IMR-90 (cell line): ENCODE measurements around the gene SLC27A3. TPM values are rescaled to one million over a fixed set of nuclear protein-coding genes. Genes with fewer than 3 reads are reported as not detected.

Experiments used
- ATAC-seq: fragments of 200-7000 bp; cut with Tn5 transposase; 2 replicates; pipeline ENCODE4 v1.9.1; 2020; ENCODE audit warnings: low read depth, mild to moderate bottlenecking, moderate library complexity
- BruUV-seq: library from RNA; stranded (reverse); fragments of 400-500 nt; replicated peaks from 2 replicates; lab custom pipeline; 2021; lab: Mats Ljungman, UMichigan
- CTCF ChIA-PET: fragments of 300-600 bp; formaldehyde crosslinking; extraction: SDS; loops from one replicate; lab custom pipeline; 2021; ENCODE audit warnings: antibody characterized with exemption; lab: Yijun Ruan, JAX
- POLR2A ChIA-PET: fragments of 300-600 bp; sonication (Branson Sonifier 250); formaldehyde crosslinking; loops from one replicate; lab custom pipeline; 2022; ENCODE audit warnings: antibody characterized with exemption; ENCODE audit not compliant: unreplicated experiment; lab: Charles Lee
- DNase-seq: peaks from one replicate; pipeline ENCODE4 v3.0.0; 2013
- H2AFZ ChIP-seq: replicated peaks from 2 replicates; pipeline ENCODE3; 2013; ENCODE audit warnings: low read length, mild to moderate bottlenecking; ENCODE audit not compliant: poor library complexity
- H2AK5ac ChIP-seq: 2 replicates; pipeline ENCODE4 v1.6.1; 2013; ENCODE audit warnings: low read depth, low read length, inconsistent platforms
- H2AK9ac ChIP-seq: replicated peaks from 2 replicates; pipeline ENCODE3; 2013; ENCODE audit warnings: mild to moderate bottlenecking, low read depth, low read length, moderate library complexity; ENCODE audit not compliant: poor library complexity
- H2BK120ac ChIP-seq: 2 replicates; pipeline ENCODE4 v1.6.1; 2013; ENCODE audit warnings: low read depth, low read length, inconsistent platforms
- H2BK15ac ChIP-seq: 3 replicates; pipeline ENCODE4 v1.6.1; 2013; ENCODE audit warnings: low read depth, low read length, inconsistent platforms
- H2BK20ac ChIP-seq: 2 replicates; pipeline ENCODE4 v1.6.1; 2013; ENCODE audit warnings: low read depth, mild to moderate bottlenecking, inconsistent platforms, low read length, moderate library complexity
- H2BK5ac ChIP-seq: 2 replicates; pipeline ENCODE4 v1.6.1; 2013; ENCODE audit warnings: mild to moderate bottlenecking, low read depth, low read length, inconsistent platforms; ENCODE audit not compliant: poor library complexity, severe bottlenecking
- H3K14ac ChIP-seq: replicated peaks from 2 replicates; pipeline ENCODE4 v1.6.1; 2013; ENCODE audit warnings: low read depth, low read length, inconsistent platforms
- H3K18ac ChIP-seq: 2 replicates; pipeline ENCODE4 v1.6.1; 2013; ENCODE audit warnings: low read depth, low read length, control low read depth
- H3K23ac ChIP-seq: 2 replicates; pipeline ENCODE4 v1.6.1; 2013; ENCODE audit warnings: low read depth, low read length, inconsistent platforms
- H3K27ac ChIP-seq: 2 replicates; pipeline ENCODE4 v1.5.1; 2013; ENCODE audit warnings: mild to moderate bottlenecking, control low read depth, low read length; ENCODE audit not compliant: insufficient read depth
- H3K27me3 ChIP-seq: 2 replicates; pipeline ENCODE4 v1.6.1; 2013; ENCODE audit warnings: low read length; ENCODE audit not compliant: control insufficient read depth, insufficient read depth
- H3K36me3 ChIP-seq: 2 replicates; pipeline ENCODE4 v1.6.1; 2013; ENCODE audit warnings: low read length, mixed read lengths; ENCODE audit not compliant: control insufficient read depth, insufficient read depth
- H3K4ac ChIP-seq: 2 replicates; pipeline ENCODE4 v1.6.1; 2013; ENCODE audit warnings: low read depth, low read length, inconsistent platforms
- H3K4me1 ChIP-seq: 2 replicates; pipeline ENCODE4 v1.6.1; 2013; ENCODE audit warnings: low read length, mixed read lengths; ENCODE audit not compliant: control insufficient read depth, insufficient read depth
- H3K4me2 ChIP-seq: 2 replicates; pipeline ENCODE4 v1.6.1; 2013; ENCODE audit warnings: low read depth, mild to moderate bottlenecking, control low read depth, low read length, moderate library complexity
- H3K4me3 ChIP-seq: 2 replicates; pipeline ENCODE4 v1.5.1; 2013; ENCODE audit warnings: low read depth, mild to moderate bottlenecking, control low read depth, low read length, moderate library complexity; ENCODE audit not compliant: insufficient read depth
- H3K56ac ChIP-seq: 2 replicates; pipeline ENCODE4 v1.6.1; 2013; ENCODE audit warnings: low read length, inconsistent platforms; ENCODE audit not compliant: insufficient read depth; ENCODE audit errors: extremely low read depth
- H3K79me1 ChIP-seq, 2 experiments: 2 replicates each; pipeline ENCODE4 v1.6.1; 2013; ENCODE audit warnings: low read length in 2 of 2, inconsistent platforms in 1 of 2, low read depth in 1 of 2
- H3K9ac ChIP-seq: 2 replicates; pipeline ENCODE4 v1.6.1; 2013; ENCODE audit warnings: low read depth, low read length, control low read depth
- H3K9me1 ChIP-seq: 2 replicates; pipeline ENCODE4 v1.6.1; 2013; ENCODE audit warnings: low read length, inconsistent platforms; ENCODE audit not compliant: insufficient read depth
- H3K9me3 ChIP-seq: 2 replicates; pipeline ENCODE4 v1.6.1; 2013; ENCODE audit warnings: low read length; ENCODE audit not compliant: control insufficient read depth, insufficient read depth
- H4K20me1 ChIP-seq: 2 replicates; pipeline ENCODE4 v1.6.1; 2013; ENCODE audit warnings: low read length, inconsistent platforms; ENCODE audit not compliant: insufficient read depth
- H4K5ac ChIP-seq: 2 replicates; pipeline ENCODE4 v1.6.1; 2013; ENCODE audit warnings: mild to moderate bottlenecking, low read depth, low read length, control low read depth
- H4K8ac ChIP-seq, 2 experiments: 2 replicates each; pipeline ENCODE4 v1.6.1; 2013; ENCODE audit warnings: low read depth in 2 of 2, low read length in 2 of 2, control low read depth in 1 of 2, inconsistent platforms in 1 of 2
- H4K91ac ChIP-seq: 2 replicates; pipeline ENCODE4 v1.6.1; 2013; ENCODE audit warnings: low read depth, low read length, inconsistent platforms; ENCODE audit not compliant: insufficient read depth
- CHD1 ChIP-seq: IDR thresholded peaks from 2 replicates; pipeline ENCODE4 v1.6.1; 2012; ENCODE audit warnings: low read depth, low read length, improper control_type of control experiment
- MAZ ChIP-seq: IDR thresholded peaks from 2 replicates; pipeline ENCODE4 v1.6.1; 2012; ENCODE audit warnings: low read depth, mild to moderate bottlenecking, low read length, improper control_type of control experiment, moderate library complexity, borderline replicate concordance
- RCOR1 ChIP-seq: IDR thresholded peaks from 2 replicates; pipeline ENCODE4 v1.6.1; 2012; ENCODE audit warnings: mild to moderate bottlenecking, low read length, improper control_type of control experiment; ENCODE audit not compliant: insufficient replicate concordance
- WGBS, 2 experiments: methylation state at CpG; one replicate each; pipeline versions ENCODE4 v1.1.5 to v1.1.7; 2013; ENCODE audit warnings: missing lambda C conversion rate in 2 of 2; ENCODE audit not compliant: insufficient read length in 1 of 2; ENCODE audit errors: extremely low coverage in 2 of 2; 5-methylcytosine and 5-hydroxymethylcytosine counted together
- dilution Hi-C: fragments of 300-500 bp; cut with HindIII; formaldehyde crosslinking; loops from one replicate; pipeline ENCODE4 v1.14.3; 2018; ENCODE audit warnings: low sequenced_read_pairs; ENCODE audit not compliant: unreplicated experiment
- in situ Hi-C: fragments of 300-500 bp; cut with MboI; formaldehyde crosslinking; loops from 3 replicates; pipeline ENCODE4 v1.14.3; 2019; ENCODE audit warnings: low sequenced_read_pairs, inconsistent platforms, mixed read lengths
- intact Hi-C: fragments of 100-400 bp; cut with micrococcal nuclease; formaldehyde crosslinking; loops from 2 replicates; pipeline ENCODE4 v1.10.0; 2022
- polyA plus RNA-seq, 3 experiments: library from polyadenylated mRNA; depleted of rRNA; stranded (reverse); fragments of >200 nt; gene quantifications; 2 replicates each; pipeline ENCODE4 v1.2.3, GENCODE V29; 2012; ENCODE audit warnings: low replicate concordance in 1 of 3
- total RNA-seq: library from RNA; depleted of rRNA; stranded (reverse); fragments of >200 nt; gene quantifications from 2 replicates; pipeline ENCODE4 v1.2.3, GENCODE V29; 2012
- TF ChIP-seq, protein P1 (sequence below): fragments of 150-350 bp; IDR thresholded peaks from 2 replicates; pipeline ENCODE4 v1.6.1; 2017; ENCODE audit warnings: mild to moderate bottlenecking, antibody characterized with exemption, low read length, low read depth

Gene SLC27A3
- total and polyA plus RNA-seq, 2 of the 4 experiments (the other 2 are of a cell fraction), result 3.2 to 9.3 TPM

DNA sequence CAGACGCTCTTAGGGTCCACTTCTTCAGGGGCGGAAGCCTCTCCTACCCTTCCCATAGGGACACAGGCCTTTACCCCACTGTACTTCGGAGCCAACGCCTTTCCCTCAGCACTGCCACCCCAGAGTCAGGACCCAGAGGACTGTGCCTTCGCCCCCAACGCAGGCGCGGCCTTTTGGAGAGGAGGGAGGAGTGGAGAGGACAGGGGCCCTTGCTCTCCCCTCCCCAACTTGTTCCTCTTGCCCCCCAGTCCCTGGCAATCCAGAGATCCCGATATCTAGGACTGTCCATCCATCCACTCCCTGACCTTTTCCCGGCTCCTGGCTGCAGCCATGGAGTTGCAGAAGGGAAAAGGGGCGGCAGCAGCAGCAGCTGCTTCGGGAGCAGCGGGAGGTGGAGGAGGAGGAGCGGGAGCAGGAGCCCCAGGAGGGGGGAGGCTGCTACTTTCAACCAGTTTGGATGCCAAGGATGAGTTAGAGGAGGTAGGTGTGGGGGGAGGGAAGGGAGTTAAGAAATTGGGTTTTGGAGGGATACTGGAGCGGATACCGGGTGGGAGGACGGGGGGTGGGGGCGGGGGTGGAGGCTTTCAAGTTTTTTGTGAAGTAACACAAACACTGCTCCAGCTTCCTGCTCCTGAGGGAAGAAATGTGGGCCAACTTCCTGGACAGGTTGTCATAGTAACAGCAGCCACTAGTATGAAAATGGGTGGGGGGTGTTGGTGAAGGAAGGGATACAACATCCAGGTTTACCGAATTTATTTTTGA is 46.7 kb upstream of the SLC27A3 start:
- Histone ChIP-seq H2AFZ (peak overlapping the region; percentile 94), H3K27ac (peak overlapping the region; percentile 95), H2BK15ac (peak overlapping the region; percentile 56; the same call in 1 of the 3 replicates), H3K79me1 (peaks cover 7 to 35% of the 10 kb centered on the region in 2 experiments), H2AK9ac (peak overlapping the region; percentile 100), H3K4me2 (peak overlapping the region; percentile 94), H2BK120ac (peak overlapping the region; percentile 85), H3K56ac (peak overlapping the region; percentile 97), H4K5ac (peak overlapping the region; percentile 93), H4K8ac (peak overlapping the region; percentile 98 to 99), H3K4me3 (peak overlapping the region; percentile 74), H3K23ac (peak overlapping the region; percentile 98), H4K91ac (peak overlapping the region; percentile 98), H3K9ac (peak overlapping the region; percentile 97), H3K4me1 (peaks cover 3% of the 10 kb centered on the region; the same call in 1 of the 2 replicates), H2BK20ac (peak overlapping the region; percentile 55), H4K20me1 (no peaks in the 10 kb centered on the region), H2AK5ac (peak overlapping the region; percentile 99), H3K14ac (peak overlapping the region; percentile 100), H2BK5ac (peak overlapping the region; percentile 96), H3K9me3 (no peaks in the 10 kb centered on the region), H3K27me3 (no peaks in the 10 kb centered on the region), H3K4ac (peak overlapping the region; percentile 99), H3K9me1 (peaks cover 6% of the 10 kb centered on the region), H3K18ac (peak overlapping the region; percentile 74), H3K36me3 (no peaks in the 10 kb centered on the region)
- POLR2A ChIA-PET, result interaction anchor here (0.7 to 1.0 kb wide), 2 partner anchors 10 to 262 kb away, joined by 3 to 11 read pairs; no protein-coding TSS in a partner anchor
- TF ChIP-seq, protein P1, sequence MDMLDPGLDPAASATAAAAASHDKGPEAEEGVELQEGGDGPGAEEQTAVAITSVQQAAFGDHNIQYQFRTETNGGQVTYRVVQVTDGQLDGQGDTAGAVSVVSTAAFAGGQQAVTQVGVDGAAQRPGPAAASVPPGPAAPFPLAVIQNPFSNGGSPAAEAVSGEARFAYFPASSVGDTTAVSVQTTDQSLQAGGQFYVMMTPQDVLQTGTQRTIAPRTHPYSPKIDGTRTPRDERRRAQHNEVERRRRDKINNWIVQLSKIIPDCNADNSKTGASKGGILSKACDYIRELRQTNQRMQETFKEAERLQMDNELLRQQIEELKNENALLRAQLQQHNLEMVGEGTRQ, result no peak
- no peak for TF ChIP-seq CHD1
- TF ChIP-seq MAZ, result no peak; the same call in 1 of the 2 replicates
- no peak for TF ChIP-seq RCOR1
- WGBS, 2 experiments, result 0% methylated on average over 4 of the region's 19 CpGs; no CpG with 5 or more reads in 1 of the 2 experiments
- CTCF ChIA-PET, result interaction anchor here (1.2 kb wide), 1 partner anchor 14 kb away, joined by 4 read pairs; no protein-coding TSS in a partner anchor
- dilution Hi-C loops (no loop called here), intact Hi-C loops (no loop called here), in situ Hi-C loops (no loop called here)
- ATAC-seq, result peak; percentile 8
- DNase-seq, result peak; percentile 48
- BruUV-seq, result TSS peak; percentile 96
